MM.1S (cell line): Measurements from ENCODE around the gene ARID4B.

Source experiments
- EZH2 ChIP-seq: fragments of 300-600 bp; sonication (generic); optimal IDR thresholded peaks from 2 replicates; pipeline ENCODE3; 2017; ENCODE audit warnings: low read depth, mild to moderate bottlenecking, antibody characterized with exemption, low read length, mixed read lengths
- EZH2phosphoT487 ChIP-seq: fragments of 300-600 bp; sonication (generic); IDR thresholded peaks from 2 replicates; pipeline ENCODE4 v1.6.1; 2018; ENCODE audit warnings: antibody characterized with exemption, low read length
- TF ChIP-seq, protein P1 (sequence below): fragments of 300-600 bp; sonication (generic); IDR thresholded peaks from 2 replicates; pipeline ENCODE4 v1.5.1; 2016; ENCODE audit warnings: antibody characterized with exemption, low read length, mixed read lengths

GRCh38 chr1:235329139-235329902, 1.3 kb upstream of the ARID4B start:
- TF ChIP-seq, protein P1, sequence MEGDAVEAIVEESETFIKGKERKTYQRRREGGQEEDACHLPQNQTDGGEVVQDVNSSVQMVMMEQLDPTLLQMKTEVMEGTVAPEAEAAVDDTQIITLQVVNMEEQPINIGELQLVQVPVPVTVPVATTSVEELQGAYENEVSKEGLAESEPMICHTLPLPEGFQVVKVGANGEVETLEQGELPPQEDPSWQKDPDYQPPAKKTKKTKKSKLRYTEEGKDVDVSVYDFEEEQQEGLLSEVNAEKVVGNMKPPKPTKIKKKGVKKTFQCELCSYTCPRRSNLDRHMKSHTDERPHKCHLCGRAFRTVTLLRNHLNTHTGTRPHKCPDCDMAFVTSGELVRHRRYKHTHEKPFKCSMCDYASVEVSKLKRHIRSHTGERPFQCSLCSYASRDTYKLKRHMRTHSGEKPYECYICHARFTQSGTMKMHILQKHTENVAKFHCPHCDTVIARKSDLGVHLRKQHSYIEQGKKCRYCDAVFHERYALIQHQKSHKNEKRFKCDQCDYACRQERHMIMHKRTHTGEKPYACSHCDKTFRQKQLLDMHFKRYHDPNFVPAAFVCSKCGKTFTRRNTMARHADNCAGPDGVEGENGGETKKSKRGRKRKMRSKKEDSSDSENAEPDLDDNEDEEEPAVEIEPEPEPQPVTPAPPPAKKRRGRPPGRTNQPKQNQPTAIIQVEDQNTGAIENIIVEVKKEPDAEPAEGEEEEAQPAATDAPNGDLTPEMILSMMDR, result peak; percentile 40
- TF ChIP-seq EZH2phosphoT487 (no peak), EZH2 (no peak)
